RWPE1 (cell line): ENCODE results near the gene TRMO.

Source experiments
- CTCF ChIA-PET: fragments of 350-600 bp; sonication (Branson Sonifier 250); formaldehyde crosslinking; extraction: SDS; loops from one replicate; lab custom pipeline; 2021; lab: Yijun Ruan, JAX
- POLR2A ChIA-PET: fragments of 400-600 bp; formaldehyde crosslinking; extraction: SDS; loops from one replicate; lab custom pipeline; 2020; ENCODE audit warnings: antibody characterized with exemption; ENCODE audit not compliant: low non-redundant PET; lab: Yijun Ruan, JAX
- DNase-seq: peaks from one replicate; pipeline ENCODE4 v3.0.0; 2012; ENCODE audit warnings: low spot score
- H3K27ac ChIP-seq: fragments of 450-650 bp; 2 replicates; pipeline ENCODE4 v1.5.1; 2017
- CTCF ChIP-seq: fragments of 450-650 bp; conservative IDR thresholded peaks from 2 replicates; pipeline ENCODE4 v1.5.1; 2017; ENCODE audit warnings: low read depth, mild to moderate bottlenecking

TRMO gene

GRCh38 chr9:97857606-97858392 lies 64.5 kb downstream of the TRMO start:
- no peak for TF ChIP-seq CTCF
- no peak overlapping the region for H3K27ac ChIP-seq
- DNase-seq, result no peak
- ChIA-PET POLR2A (no interaction called here), CTCF (no interaction called here)

GRCh38 chr9:97856857-97857605 lies 65.3 kb downstream of the TRMO start:
- CTCF ChIA-PET, result interaction anchor here (0.6 kb wide), 1 partner anchor 11 kb away, joined by 5 read pairs; no protein-coding TSS in a partner anchor
- H3K27ac ChIP-seq, result no peak overlapping the region
- TF ChIP-seq CTCF, result no peak
- no peak for DNase-seq
- POLR2A ChIA-PET, result interaction anchor here (1.0 kb wide), 1 partner anchor 44 kb away, joined by 4 read pairs; no protein-coding TSS in a partner anchor

GRCh38 chr9:97855899-97856298 lies 66.4 kb downstream of the TRMO start:
- ChIA-PET POLR2A (interaction anchor here (1.0 kb wide), 1 partner anchor 45 kb away, joined by 4 read pairs; no protein-coding TSS in a partner anchor), CTCF (no interaction called here)
- H3K27ac ChIP-seq, result no peak overlapping the region

GRCh38 chr9:97855486-97855875 lies 66.8 kb downstream of the TRMO start:
- no peak overlapping the region for H3K27ac ChIP-seq
- POLR2A ChIA-PET, result no interaction called here
- CTCF ChIA-PET, result no interaction called here
- TF ChIP-seq CTCF, result no peak
- no peak for DNase-seq

More at GRCh38 chr9:97855899-97856298, 66.4 kb downstream of the TRMO start:
- TF ChIP-seq CTCF, result no peak
- DNase-seq, result no peak

- no peak overlapping the region for H3K27ac ChIP-seq
- POLR2A ChIA-PET, result no interaction called here
- CTCF ChIA-PET, result interaction anchor here (0.6 to 0.7 kb wide), 3 partner anchors 40 to 211 kb away, joined by 3 to 4 read pairs (median 3); no protein-coding TSS in a partner anchor
- DNase-seq, result no peak
- no peak for TF ChIP-seq CTCF
These were observed 67.4 kb downstream of the TRMO start for GRCh38 chr9:97854696-97855485.
